Central memory CD4-positive, alpha-beta T cell (primary cell): Measurements from ENCODE around the gene FBL.
"Not testable (repeated sequence)": the region's sequence is repeated elsewhere in the genome, so short reads cannot be mapped to it uniquely, and the experiment has no call there.

Experiments used
- DNase-seq: peaks from one replicate; pipeline ENCODE4 v3.0.0; 2022

FBL gene

GRCh38 chr19:39876486-39876885 lies 30.3 kb upstream of the FBL start:
- DNase-seq = not testable (repeated sequence)

GRCh38 chr19:39875401-39875864 lies 29.3 kb upstream of the FBL start:
- DNase-seq = not testable (repeated sequence)

- no peak for DNase-seq
These were observed 28.2 kb upstream of the FBL start for GRCh38 chr19:39874404-39874803.

- no peak for DNase-seq
These were observed 27.2 kb upstream of the FBL start for GRCh38 chr19:39873385-39873784.

GRCh38 chr19:39871886-39872866 lies 26.0 kb upstream of the FBL start:
- no peak for DNase-seq

GRCh38 chr19:39871362-39871761 lies 25.2 kb upstream of the FBL start:
- DNase-seq = no peak

- no peak for DNase-seq
These were observed 24.2 kb upstream of the FBL start for GRCh38 chr19:39870171-39870971.

- DNase-seq = no peak
These were observed 21.8 kb upstream of the FBL start for GRCh38 chr19:39867952-39868351.

- no peak for DNase-seq
These were observed 21.0 kb upstream of the FBL start for GRCh38 chr19:39867133-39867532.

- DNase-seq = no peak
These were observed 19.8 kb upstream of the FBL start for GRCh38 chr19:39865953-39866352.

- no peak for DNase-seq
These were observed 19.0 kb upstream of the FBL start for GRCh38 chr19:39865186-39865585.

- DNase-seq = no peak
These were observed 17.9 kb upstream of the FBL start for GRCh38 chr19:39864118-39864517.

- DNase-seq = no peak
These were observed 12.4 kb upstream of the FBL start for GRCh38 chr19:39858541-39858940.

- no peak for DNase-seq
These were observed 6.7 kb upstream of the FBL start for GRCh38 chr19:39852882-39853281.

- DNase-seq = no peak
These were observed 4.7 kb upstream of the FBL start for GRCh38 chr19:39850892-39851291.

- no peak for DNase-seq
These were observed 2.2 kb upstream of the FBL start for GRCh38 chr19:39848392-39848791.

GRCh38 chr19:39847525-39847924 lies 1.3 kb upstream of the FBL start:
- DNase-seq = no peak

- DNase-seq = no peak
These were observed 703 bp upstream of the FBL start for GRCh38 chr19:39846678-39847486.

- DNase-seq = no peak
These were observed 621 bp downstream of the FBL start for GRCh38 chr19:39845584-39845932.

GRCh38 chr19:39845172-39845571 lies 1.0 kb downstream of the FBL start:
- no peak for DNase-seq

- peak; percentile 49 for DNase-seq
These were observed 2.0 kb downstream of the FBL start for GRCh38 chr19:39843919-39844793.
